NCI-H1092 treated with DMSO at 0.1 percent for 48 hours (cell line): Measurements from ENCODE around the gene ENTPD6.
"Not testable (repeated sequence)": the region's sequence is repeated elsewhere in the genome, so short reads cannot be mapped to it uniquely, and the experiment has no call there.

Source experiments
- DNase-seq: peaks from one replicate; lab custom pipeline; 2025; lab: John Stamatoyannopoulos, UW

ENTPD6 gene

GRCh38 chr20:25223765-25224720 lies 28.5 kb downstream of the ENTPD6 start:
- no peak for DNase-seq

DNA sequence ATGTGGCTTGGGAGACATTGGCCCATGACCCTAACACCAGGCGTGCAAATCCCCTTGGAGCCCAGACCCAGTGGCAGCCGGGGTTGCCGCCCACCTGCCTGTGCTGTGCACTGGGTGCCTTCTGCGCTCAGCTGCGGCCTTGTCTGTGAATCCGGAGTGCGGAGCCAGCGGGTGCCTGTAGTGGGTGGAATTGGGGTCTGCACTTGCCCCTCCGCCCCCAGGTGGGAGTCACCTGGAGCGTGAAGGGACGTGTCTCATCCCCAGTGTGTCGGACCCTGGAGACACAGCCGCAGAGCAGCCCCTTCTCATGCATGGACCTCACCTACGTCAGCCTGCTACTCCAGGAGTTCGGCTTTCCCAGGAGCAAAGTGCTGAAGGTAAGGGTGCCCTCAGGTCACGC lies 29.4 kb downstream of the ENTPD6 start:
- no peak for DNase-seq

DNA sequence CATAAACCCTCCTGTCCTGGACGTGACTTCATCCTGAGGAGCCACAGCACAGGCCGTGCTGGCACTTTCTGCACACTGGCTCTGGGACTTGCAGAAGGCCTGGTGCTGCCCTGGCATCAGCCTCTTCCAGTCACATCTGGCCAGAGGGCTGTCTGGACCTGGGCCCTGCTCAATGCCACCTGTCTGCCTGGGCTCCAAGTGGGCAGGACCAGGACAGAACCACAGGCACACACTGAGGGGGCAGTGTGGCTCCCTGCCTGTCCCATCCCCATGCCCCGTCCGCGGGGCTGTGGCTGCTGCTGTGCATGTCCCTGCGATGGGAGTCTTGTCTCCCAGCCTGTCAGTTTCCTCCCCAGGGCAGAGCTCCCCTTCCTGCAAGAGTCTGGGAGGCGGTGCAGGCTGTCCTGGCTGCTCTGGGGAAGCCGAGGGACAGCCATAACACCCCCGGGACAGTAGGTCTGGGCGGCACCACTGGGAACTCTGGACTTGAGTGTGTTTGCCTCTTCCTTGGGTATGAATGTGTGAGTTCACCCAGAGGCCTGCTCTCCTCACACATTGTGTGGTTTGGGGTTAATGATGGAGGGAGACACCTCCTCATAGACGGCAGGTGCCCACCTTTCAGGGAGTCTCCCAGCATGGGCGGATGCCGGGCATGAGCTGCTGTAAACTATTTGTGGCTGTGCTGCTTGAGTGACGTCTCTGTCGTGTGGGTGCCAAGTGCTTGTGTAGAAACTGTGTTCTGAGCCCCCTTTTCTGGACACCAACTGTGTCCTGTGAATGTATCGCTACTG lies 30.3 kb downstream of the ENTPD6 start:
- DNase-seq: no peak

- DNase-seq: no peak
These were observed 31.2 kb downstream of the ENTPD6 start for GRCh38 chr20:25226433-25227316.

DNA sequence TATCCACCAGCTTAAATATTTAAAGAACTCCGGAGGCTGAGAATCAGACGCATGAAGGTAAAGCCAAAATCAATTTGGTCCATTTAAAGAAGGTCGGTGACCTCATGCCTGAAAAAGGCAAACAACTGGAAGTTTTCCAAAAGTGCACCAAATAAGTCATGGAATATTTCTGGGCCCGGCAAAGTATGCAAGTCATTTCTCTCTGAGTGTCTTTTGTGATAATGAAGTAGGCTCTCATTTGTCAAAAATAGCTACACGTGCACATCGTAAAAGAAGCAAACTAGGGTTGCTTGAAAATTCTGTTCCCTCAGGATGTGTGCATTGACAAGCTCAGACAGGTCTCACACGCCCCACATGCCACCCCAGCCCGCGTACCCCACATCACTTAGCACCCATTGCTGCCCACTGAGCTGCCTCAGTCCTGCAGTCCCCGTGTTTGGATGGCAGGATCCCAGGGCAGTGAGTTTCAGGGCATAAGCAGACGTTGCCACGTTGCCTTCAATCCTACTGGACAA lies 31.9 kb downstream of the ENTPD6 start:
- peak; percentile 33 for DNase-seq

GRCh38 chr20:25229486-25230165 lies 34.1 kb downstream of the ENTPD6 start:
- no peak for DNase-seq

GRCh38 chr20:25230166-25230831 lies 34.8 kb downstream of the ENTPD6 start:
- DNase-seq: no peak

- DNase-seq: peak; percentile 49
These were observed 37.7 kb downstream of the ENTPD6 start for GRCh38 chr20:25233016-25233772.

- not testable (repeated sequence) for DNase-seq
These were observed 38.7 kb downstream of the ENTPD6 start for GRCh38 chr20:25234009-25234849.

GRCh38 chr20:25236450-25237304 lies 41.2 kb downstream of the ENTPD6 start:
- no peak for DNase-seq

GRCh38 chr20:25237610-25238318 lies 42.3 kb downstream of the ENTPD6 start:
- DNase-seq: no peak

DNA sequence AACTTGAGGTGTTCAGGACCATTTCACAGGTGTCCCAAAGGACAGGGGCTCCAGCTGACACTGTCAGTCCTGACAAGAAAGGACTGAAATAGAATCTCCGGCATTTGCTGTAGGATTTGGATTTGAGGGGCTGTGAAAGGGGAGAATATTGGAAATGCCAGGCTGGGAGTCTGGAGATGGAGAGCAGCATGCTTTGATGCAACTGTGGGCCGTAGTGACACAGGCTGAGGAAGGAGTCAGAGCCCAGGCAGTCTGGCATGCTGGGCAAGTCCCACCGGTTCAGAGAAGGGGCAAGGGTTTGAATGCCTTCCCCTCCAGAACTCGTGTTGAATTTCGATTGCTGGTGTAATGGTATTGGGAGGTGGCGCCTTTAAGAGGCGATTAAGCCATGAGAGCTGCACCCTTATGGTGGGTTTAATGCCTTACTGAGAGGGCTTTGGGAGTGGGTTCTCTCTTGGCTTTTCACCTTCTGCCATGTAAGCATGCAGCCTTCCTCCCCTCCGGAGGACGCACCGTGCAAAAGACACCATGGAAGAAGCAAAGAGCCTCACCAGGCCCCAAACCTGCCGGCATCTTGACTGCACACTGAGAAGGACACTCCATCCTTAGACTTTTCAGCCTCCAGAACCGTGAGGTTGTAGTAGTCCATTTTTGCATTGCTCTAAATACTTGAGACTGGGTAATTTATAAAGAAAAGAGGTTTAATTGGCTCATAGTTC lies 43.0 kb downstream of the ENTPD6 start:
- DNase-seq: no peak

- no peak for DNase-seq
These were observed 44.2 kb downstream of the ENTPD6 start for GRCh38 chr20:25239387-25240370.

DNA sequence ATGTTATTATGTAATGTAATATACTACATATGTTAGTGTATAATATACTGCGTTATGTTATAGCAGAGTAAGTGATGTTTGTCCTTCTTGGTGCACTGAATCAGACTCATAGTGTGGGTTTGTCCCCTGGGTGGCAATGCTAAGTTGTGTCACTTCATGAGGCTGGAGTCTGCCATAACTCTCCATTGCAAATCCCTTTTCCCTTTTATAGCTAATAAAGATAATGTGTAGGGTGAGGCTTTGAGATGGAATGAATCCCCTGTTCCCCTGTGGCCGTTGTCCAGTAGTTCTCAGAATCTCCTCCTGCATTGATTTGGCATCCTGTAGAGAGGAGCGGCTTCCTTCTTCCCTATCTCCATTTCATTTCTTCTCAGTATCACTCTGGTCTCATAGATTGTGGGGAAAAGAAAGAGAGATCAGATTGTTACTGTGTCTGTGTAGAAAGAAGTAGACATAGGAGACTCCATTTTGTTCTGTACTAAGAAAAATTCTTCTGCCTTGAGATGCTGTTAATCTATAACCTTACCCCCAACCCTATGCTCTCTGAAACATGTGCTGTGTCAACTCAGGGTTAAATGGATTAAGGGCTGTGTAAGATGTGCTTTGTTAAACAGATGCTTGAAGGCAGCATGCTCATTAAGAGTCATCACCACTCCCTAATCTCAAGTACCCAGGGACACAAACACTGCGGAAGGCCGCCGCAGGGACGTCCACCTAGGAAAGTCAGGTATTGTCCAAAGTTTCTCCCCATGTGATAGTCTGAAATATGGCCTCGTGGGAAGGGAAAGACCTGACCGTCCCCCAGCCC lies 45.5 kb downstream of the ENTPD6 start:
- DNase-seq: not testable (repeated sequence)

- not testable (repeated sequence) for DNase-seq
These were observed 46.1 kb downstream of the ENTPD6 start for GRCh38 chr20:25241659-25241955.
